Neural progenitor cell (in vitro differentiated cells): ENCODE data around the gene MDM2. TPM values are rescaled to one million over a fixed set of nuclear protein-coding genes. Genes with fewer than 3 reads are reported as not detected.
"Not testable (repeated sequence)": the region's sequence is repeated elsewhere in the genome, so short reads cannot be mapped to it uniquely, and the experiment has no call there.

Experiments used
- DNase-seq: peaks from one replicate; pipeline ENCODE4 v3.0.0-alpha.2; 2016; ENCODE audit warnings: low spot score
- H2AFZ ChIP-seq: fragments of 200-600 bp; sonication (generic); replicated peaks from 2 replicates; pipeline ENCODE4 v1.6.1; 2016; ENCODE audit warnings: antibody characterized with exemption
- H3F3A ChIP-seq: fragments of 200-600 bp; sonication (generic); 2 replicates; pipeline ENCODE4 v1.6.1; 2016; ENCODE audit warnings: antibody characterized with exemption, low read depth
- H3K27ac ChIP-seq: fragments of 200-600 bp; sonication (generic); 2 replicates; pipeline ENCODE4 v1.5.1; 2016; ENCODE audit warnings: mild to moderate bottlenecking
- H3K27me3 ChIP-seq: fragments of 200-600 bp; sonication (generic); 2 replicates; pipeline ENCODE4 v1.6.1; 2016; ENCODE audit warnings: mild to moderate bottlenecking, moderate library complexity
- H3K36me3 ChIP-seq: fragments of 200-600 bp; sonication (generic); 2 replicates; pipeline ENCODE4 v1.5.1; 2016
- H3K4me1 ChIP-seq: fragments of 200-600 bp; sonication (generic); 2 replicates; pipeline ENCODE4 v1.6.1; 2016; ENCODE audit warnings: mixed run types
- H3K4me2 ChIP-seq: fragments of 200-600 bp; sonication (generic); 2 replicates; pipeline ENCODE4 v1.6.1; 2016
- H3K4me3 ChIP-seq: fragments of 200-600 bp; sonication (generic); 2 replicates; pipeline ENCODE4 v1.5.1; 2016
- H3K79me2 ChIP-seq: fragments of 200-600 bp; sonication (generic); 2 replicates; pipeline ENCODE4 v1.6.1; 2016; ENCODE audit warnings: low read depth
- H3K9ac ChIP-seq: fragments of 200-600 bp; sonication (generic); 2 replicates; pipeline ENCODE4 v1.6.1; 2016
- H3K9me3 ChIP-seq: fragments of 200-600 bp; sonication (generic); 2 replicates; pipeline ENCODE4 v1.5.1; 2016; ENCODE audit warnings: low read depth
- H4K20me1 ChIP-seq: fragments of 200-600 bp; sonication (generic); 2 replicates; pipeline ENCODE4 v1.6.1; 2016; ENCODE audit warnings: low read depth
- H3K27ac Mint-ChIP-seq: 3 replicates; pipeline ENCODE4 v1.8.0; 2021; ENCODE audit warnings: mixed read lengths
- H3K27me3 Mint-ChIP-seq: 2 replicates; pipeline ENCODE4 v1.8.0; 2022; ENCODE audit warnings: low read depth, mild to moderate bottlenecking, inconsistent platforms, moderate library complexity, mixed read lengths; ENCODE audit not compliant: insufficient read depth
- H3K36me3 Mint-ChIP-seq: 3 replicates; pipeline ENCODE4 v1.8.0; 2021; ENCODE audit warnings: mixed read lengths
- H3K4me1 Mint-ChIP-seq: 3 replicates; pipeline ENCODE4 v1.8.0; 2021; ENCODE audit warnings: mixed read lengths
- H3K4me3 Mint-ChIP-seq: 3 replicates; pipeline ENCODE4 v1.8.0; 2021; ENCODE audit warnings: mild to moderate bottlenecking, moderate library complexity, mixed read lengths
- H3K9me3 Mint-ChIP-seq: 3 replicates; pipeline ENCODE4 v1.8.0; 2020; ENCODE audit warnings: mixed read lengths
- EZH2 ChIP-seq: fragments of 200-600 bp; sonication (generic); IDR thresholded peaks from 2 replicates; pipeline ENCODE4 v1.6.1; 2017; ENCODE audit warnings: antibody characterized with exemption, mild to moderate bottlenecking, moderate library complexity
- EZH2phosphoT487 ChIP-seq: fragments of 200-600 bp; sonication (generic); IDR thresholded peaks from 2 replicates; pipeline ENCODE4 v1.6.1; 2017; ENCODE audit warnings: antibody characterized with exemption
- total RNA-seq: library from RNA; depleted of rRNA; stranded (reverse); fragments of >200 nt; gene quantifications from 2 replicates; pipeline ENCODE4 v1.2.3, GENCODE V29; 2015; ENCODE audit warnings: low replicate concordance
- TF ChIP-seq, protein P1 (sequence below): fragments of 200-600 bp; sonication (generic); IDR thresholded peaks from 2 replicates; pipeline ENCODE4 v1.5.1; 2017; ENCODE audit warnings: antibody characterized with exemption, mild to moderate bottlenecking

The MDM2 gene
- total RNA-seq, 1 donor from 2014 or later, result 93.8 TPM

DNA sequence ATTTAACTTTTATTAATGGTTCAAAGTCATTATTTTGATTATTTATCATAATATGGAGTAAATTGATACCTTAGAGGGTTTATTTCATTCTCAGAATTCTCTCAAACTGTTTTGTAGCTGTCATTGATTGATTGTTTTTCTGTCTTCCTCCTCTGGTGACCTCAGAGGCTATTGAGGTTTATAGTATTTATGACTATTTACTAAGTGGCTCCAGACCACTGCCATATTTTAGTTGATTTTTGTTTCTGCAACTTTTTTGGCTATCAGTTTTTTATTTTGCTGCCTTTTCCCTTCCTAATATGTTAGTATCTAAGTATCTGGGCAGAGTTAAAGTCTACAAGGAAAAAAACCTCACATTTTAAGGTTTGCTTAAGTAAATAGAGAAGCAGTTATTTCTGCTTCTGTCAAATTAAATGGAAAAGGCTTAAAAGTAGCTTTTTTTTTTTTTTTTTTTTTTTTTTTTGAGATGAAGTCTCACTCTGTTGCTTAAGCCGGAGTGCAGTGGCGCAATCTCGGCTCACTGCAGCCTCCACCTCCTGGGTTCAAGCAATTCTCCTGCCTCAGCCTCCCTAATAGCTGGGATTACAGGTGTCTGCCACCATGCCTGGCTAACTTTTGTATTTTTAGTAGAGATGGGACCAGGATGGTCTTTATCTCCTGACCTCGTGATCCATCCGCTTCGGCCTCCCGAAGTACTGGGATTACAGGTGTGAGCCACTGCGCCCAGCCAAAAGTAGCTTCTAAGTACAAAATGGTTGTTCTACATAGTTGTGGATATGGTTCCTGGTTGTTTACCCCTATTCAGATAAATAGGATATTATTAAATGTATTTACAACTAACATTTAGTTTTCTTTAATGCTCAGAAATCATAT is 8.2 kb downstream of the MDM2 start:
- Mint-ChIP-seq H3K4me3 (no peak overlapping the region), H3K27ac (no peak overlapping the region)
- H3K36me3 ChIP-seq, result peaks cover 14% of the 10 kb centered on the region

GRCh38 chr12:68819481-68819880 is 11.5 kb downstream of the MDM2 start:
- not testable (repeated sequence) for H4K20me1 ChIP-seq, H2AFZ ChIP-seq, H3K27ac ChIP-seq, H3K4me1 ChIP-seq, H3K4me3 ChIP-seq, H3K4me3 Mint-ChIP-seq, H3K27ac Mint-ChIP-seq, H3K9me3 Mint-ChIP-seq, H3K27me3 Mint-ChIP-seq, H3K4me1 Mint-ChIP-seq, H3K27me3 ChIP-seq, H3K9ac ChIP-seq, H3K9me3 ChIP-seq, H3K4me2 ChIP-seq, H3F3A ChIP-seq, DNase-seq
- peaks cover 34% of the 10 kb centered on the region for H3K79me2 ChIP-seq
- H3K36me3 Mint-ChIP-seq, result peaks cover 26% of the 10 kb centered on the region
- H3K36me3 ChIP-seq, result peaks cover 20% of the 10 kb centered on the region

More for the DNA sequence above, 8.2 kb downstream of the MDM2 start:
- TF ChIP-seq EZH2phosphoT487, result no peak
- TF ChIP-seq, protein P1, sequence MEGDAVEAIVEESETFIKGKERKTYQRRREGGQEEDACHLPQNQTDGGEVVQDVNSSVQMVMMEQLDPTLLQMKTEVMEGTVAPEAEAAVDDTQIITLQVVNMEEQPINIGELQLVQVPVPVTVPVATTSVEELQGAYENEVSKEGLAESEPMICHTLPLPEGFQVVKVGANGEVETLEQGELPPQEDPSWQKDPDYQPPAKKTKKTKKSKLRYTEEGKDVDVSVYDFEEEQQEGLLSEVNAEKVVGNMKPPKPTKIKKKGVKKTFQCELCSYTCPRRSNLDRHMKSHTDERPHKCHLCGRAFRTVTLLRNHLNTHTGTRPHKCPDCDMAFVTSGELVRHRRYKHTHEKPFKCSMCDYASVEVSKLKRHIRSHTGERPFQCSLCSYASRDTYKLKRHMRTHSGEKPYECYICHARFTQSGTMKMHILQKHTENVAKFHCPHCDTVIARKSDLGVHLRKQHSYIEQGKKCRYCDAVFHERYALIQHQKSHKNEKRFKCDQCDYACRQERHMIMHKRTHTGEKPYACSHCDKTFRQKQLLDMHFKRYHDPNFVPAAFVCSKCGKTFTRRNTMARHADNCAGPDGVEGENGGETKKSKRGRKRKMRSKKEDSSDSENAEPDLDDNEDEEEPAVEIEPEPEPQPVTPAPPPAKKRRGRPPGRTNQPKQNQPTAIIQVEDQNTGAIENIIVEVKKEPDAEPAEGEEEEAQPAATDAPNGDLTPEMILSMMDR, result no peak
- no peak for TF ChIP-seq EZH2
- no peaks in the 10 kb centered on the region for H3F3A ChIP-seq
- H3K79me2 ChIP-seq, result peaks cover 55% of the 10 kb centered on the region
- H3K27me3 Mint-ChIP-seq, result no peaks in the 10 kb centered on the region
- H3K4me3 ChIP-seq, result no peak overlapping the region
- no peaks in the 10 kb centered on the region for H3K9me3 Mint-ChIP-seq
- peaks cover 18% of the 10 kb centered on the region for H3K36me3 Mint-ChIP-seq
- H3K27me3 ChIP-seq, result no peaks in the 10 kb centered on the region
- no peak overlapping the region for H3K4me2 ChIP-seq
- H3K9me3 ChIP-seq, result no peaks in the 10 kb centered on the region
- H4K20me1 ChIP-seq, result peaks cover 8% of the 10 kb centered on the region
- H3K4me1 ChIP-seq, result no peaks in the 10 kb centered on the region
- no peak overlapping the region for H3K9ac ChIP-seq
- no peak overlapping the region for H2AFZ ChIP-seq
- DNase-seq, result no peak
- H3K27ac ChIP-seq, result no peak overlapping the region
- H3K4me1 Mint-ChIP-seq, result no peaks in the 10 kb centered on the region

DNA sequence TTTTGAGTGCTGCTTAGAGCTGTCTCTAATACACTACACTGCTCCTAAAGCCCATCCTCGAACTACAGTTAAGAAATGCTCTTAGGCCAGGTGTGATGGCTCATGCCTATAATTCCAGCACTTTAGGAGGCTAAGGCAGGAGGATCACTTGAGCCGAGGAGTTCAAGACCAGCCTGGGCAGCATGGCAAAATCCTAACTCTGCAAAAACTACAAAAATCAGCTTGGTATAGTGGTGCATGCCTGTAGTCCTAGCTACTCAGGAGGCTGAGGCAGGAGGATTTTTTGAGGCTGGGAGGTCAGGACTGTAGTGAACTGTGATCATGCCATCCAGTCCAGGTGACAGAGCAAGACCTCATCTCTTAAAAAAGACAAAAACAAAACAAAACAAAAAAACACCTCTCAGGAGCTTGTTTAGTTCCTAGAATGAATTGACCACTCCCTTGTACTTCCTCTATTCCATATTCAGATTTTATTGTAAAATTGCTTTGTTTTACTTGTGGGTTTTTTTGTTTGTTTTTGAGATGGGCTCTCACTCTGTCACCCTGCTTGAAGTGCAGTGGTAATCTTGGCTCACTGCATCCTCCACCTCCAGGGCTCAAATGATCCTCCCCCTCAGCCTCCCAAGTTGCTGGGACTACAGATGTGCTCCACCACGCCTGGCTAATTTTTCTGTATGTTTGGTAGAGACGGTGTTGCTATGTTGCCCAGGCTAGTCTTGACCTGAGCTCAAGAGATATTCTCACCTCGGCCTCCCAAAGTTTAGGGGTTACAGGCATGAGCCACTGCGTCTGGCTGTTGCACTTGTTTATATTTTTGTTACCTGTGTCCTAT is 13.6 kb downstream of the MDM2 start:
- TF ChIP-seq, protein P1, result no peak
- TF ChIP-seq EZH2phosphoT487 (no peak), EZH2 (no peak)
- no peak overlapping the region for H3K27ac ChIP-seq
- H4K20me1 ChIP-seq, result no peaks in the 10 kb centered on the region
- no peak overlapping the region for H3K4me3 ChIP-seq
- H3K9ac ChIP-seq, result no peak overlapping the region
- H3K4me1 ChIP-seq, result no peaks in the 10 kb centered on the region
- Mint-ChIP-seq H3K4me1 (no peaks in the 10 kb centered on the region), H3K27ac (no peak overlapping the region), H3K4me3 (no peak overlapping the region), H3K27me3 (peaks cover 2% of the 10 kb centered on the region), H3K9me3 (no peaks in the 10 kb centered on the region), H3K36me3 (peaks cover 33% of the 10 kb centered on the region)
- peaks cover 29% of the 10 kb centered on the region for H3K79me2 ChIP-seq
- no peak overlapping the region for H3K4me2 ChIP-seq
- no peaks in the 10 kb centered on the region for H3K27me3 ChIP-seq
- H2AFZ ChIP-seq, result no peak overlapping the region
- no peaks in the 10 kb centered on the region for H3K9me3 ChIP-seq
- no peaks in the 10 kb centered on the region for H3F3A ChIP-seq
- peaks cover 16% of the 10 kb centered on the region for H3K36me3 ChIP-seq
- DNase-seq, result no peak
